ENCODE results near the gene PPIG.
"Not testable (repeated sequence)": the region's sequence is repeated elsewhere in the genome, so short reads cannot be mapped to it uniquely, and the experiment has no call there.

The PPIG gene

DNA sequence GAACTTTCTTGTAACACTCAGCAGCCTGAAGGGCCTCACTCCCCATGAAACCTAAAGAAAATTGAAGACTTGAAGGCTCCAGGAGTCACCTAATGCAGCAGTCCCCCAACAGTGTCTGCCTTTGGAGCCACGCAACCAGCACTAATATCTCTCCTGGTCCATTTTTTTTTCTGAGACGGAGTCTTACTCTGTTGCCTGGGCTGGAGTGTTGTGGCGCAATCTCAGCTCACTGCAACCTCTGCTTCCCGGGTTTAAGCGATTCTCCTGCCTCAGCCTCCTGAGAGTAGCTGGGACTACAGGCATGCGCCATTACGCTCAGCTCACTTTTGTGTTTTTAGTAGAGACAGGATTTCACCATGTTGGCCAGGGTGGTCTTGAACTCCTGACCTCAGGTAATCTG is 12.4 kb downstream of the PPIG start:
- DNase-seq = not testable (repeated sequence)

- DNase-seq = no peak
Measured at GRCh38 chr2:169598982-169599381, 14.8 kb downstream of the PPIG start.

DNA sequence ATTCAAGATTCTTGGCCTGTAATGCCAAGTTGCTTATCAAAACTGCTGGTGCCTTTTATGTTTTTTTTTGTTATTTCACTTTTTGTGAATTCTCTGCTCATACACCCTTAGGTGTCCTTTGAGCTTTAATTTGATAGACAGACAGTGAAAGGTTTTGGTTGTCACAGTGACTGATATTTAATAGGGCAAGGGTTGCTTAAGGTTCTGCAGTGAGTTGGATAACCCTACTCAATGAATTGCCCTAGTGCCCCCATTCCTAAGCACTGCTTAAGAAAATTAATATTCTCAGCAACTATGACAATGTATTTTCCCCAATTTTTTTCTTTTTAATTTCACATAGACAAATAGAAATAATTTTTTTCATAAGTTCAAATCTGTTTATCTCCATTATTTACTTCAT is 15.4 kb downstream of the PPIG start:
- DNase-seq = no peak

GRCh38 chr2:169609264-169609663 is 25.1 kb downstream of the PPIG start:
- DNase-seq = no peak

- DNase-seq = no peak
Measured at GRCh38 chr2:169613876-169614275, 29.7 kb downstream of the PPIG start.

DNA sequence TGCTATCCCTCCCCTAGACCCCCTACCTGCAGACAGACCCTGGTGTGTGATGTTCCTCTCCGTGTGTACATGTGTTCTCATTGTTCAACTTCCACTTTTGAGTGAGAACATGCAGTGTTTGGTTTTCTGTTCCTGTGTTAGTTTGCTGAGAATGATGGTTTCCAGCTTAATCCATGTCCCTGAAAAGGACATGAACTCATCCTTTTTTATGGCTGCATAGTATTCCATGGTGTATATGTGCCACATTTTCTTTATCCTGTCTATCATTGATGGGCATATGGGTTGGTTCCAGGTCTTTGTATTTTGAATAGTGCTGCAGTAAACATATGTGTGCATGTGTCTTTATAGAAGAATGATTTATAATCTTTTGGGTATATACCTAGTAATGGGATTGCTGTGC is 31.8 kb downstream of the PPIG start:
- DNase-seq = not testable (repeated sequence)

GRCh38 chr2:169619946-169620345 is 35.8 kb downstream of the PPIG start:
- DNase-seq = no peak

DNA sequence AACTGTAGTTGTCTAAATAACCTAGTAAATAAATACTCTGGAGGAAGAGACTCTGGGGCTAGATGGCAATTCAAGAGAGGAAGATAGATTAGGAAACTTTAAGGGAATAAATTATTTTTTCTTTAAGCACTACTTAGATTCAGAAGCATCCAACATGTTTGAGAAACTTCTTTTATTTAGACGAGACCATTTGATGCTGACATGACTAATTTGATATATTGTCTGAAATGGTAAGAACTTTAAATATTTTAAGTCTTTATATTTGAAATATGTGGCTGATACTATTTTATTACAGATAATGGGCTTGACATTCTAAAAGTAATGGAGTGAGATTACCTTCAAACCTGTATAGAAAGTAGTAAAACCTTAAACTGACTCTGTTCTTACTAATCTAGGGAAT is 36.4 kb downstream of the PPIG start:
- DNase-seq = no peak

DNA sequence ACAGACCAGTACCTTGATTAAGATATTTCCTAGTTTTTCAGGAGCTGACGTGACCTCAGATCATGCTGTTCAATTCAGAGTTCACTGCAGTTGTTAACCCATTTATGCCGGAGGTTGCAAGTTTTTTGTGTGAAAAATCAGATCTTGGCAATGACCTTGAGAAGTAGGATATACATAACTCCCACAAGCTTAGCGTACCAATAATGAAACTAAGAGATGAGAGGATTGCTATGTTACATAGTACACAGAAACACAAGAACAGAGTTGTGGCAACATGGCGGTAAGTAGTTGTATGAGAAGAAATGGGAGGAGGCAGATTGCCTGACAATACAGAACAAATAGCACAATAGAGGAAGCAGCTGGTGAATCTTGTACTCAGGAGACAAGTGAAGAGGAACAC is 39.1 kb downstream of the PPIG start:
- DNase-seq = no peak

DNA sequence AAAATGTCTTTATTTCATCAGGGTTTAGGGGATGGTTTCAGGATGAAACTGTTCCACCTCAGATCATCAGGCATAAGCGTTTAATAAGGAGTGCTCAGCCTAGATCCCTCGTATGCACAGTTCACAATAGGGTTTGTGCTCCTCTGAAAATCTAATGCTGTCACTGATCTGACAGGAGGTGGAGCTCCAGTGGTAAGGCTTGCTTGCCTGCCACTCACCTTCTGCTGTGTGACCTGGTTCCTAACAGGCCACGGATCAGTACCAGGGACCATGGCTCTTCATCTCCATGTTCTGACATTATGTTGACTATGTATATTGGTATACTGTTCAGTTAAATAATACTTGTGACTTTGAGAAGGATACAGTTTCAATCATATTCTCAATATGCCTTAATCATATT is 41.6 kb downstream of the PPIG start:
- DNase-seq = no peak

GRCh38 chr2:169636440-169637097 is 52.4 kb downstream of the PPIG start:
- DNase-seq = no peak

DNA sequence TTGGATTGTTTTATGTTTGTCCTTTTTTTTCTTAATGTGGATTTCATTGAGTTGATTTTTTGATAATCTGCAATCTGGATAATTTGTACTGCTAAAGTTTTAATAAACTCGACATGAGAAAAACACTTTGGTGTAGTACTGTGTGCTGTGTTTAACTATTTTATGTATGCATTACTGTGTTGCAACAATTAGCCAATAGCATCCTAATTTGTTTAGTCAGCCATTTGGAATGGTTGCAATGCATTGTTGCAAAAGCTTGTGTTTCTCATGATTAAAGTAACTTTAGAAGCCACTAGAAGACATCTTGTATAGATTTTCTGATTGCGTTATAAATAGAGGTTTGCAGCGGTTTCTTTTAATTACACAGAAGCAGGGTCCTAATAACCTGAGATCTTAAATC is 53.5 kb downstream of the PPIG start:
- DNase-seq = no peak

GRCh38 chr2:169640104-169640503 is 56.0 kb downstream of the PPIG start:
- no peak for DNase-seq

GRCh38 chr2:169641464-169641863 is 57.3 kb downstream of the PPIG start:
- no peak for DNase-seq

DNA sequence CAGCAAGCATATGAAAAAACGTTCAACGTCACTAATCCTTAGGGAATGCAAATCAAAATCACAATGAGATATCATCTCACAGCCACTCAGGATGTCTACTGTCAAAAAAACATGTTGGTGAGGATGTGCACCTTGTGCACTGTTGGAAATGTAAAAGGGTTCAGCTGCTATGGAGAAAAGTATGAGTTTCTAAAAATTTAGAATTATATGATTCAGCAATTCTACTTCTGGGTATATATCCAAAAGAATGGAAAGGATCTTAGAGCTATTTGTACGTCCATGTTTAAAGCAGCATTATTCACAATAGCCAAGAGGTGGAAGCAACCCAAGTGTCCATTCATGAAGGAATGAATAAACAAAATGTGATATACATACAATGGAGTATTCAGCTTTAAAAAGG is 60.0 kb downstream of the PPIG start:
- DNase-seq = no peak

DNA sequence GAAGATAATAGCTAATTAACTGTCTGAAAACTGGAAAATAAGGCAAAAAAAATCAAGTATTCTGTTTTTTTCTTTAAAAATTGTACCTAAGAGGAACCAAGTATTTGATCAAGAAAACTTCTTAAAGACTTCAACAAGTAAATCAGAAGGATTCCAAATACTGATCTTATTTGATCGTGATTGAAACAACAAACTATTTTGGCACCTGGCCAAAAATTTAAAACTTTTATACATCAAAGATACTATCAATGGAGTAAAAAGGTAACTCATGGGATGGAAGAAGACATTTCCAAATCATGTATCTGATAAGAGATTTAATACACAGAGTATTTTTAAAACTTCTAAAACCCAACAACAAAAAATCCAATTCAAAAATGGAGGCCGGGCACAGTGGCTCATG is 63.3 kb downstream of the PPIG start:
- no peak for DNase-seq

DNA sequence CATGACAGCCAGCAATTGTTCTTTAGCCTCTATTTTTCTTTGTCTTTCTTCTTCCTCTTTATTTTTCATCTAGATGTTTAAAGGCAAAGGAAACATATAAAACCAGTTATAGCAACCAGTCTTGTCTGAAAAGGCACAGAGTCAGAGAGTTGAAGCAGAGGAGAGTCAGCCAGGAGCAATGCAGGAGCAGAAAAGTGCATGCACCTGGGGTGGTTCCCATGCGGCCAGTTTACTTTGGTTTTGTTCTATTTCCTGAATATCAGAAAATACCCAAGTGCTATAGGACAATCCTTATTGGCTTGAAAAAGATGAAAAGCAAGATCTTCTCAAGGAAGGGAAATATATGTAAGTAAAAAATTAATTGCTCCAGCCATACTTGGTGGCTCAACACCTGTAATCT is 65.1 kb downstream of the PPIG start:
- DNase-seq = no peak

DNA sequence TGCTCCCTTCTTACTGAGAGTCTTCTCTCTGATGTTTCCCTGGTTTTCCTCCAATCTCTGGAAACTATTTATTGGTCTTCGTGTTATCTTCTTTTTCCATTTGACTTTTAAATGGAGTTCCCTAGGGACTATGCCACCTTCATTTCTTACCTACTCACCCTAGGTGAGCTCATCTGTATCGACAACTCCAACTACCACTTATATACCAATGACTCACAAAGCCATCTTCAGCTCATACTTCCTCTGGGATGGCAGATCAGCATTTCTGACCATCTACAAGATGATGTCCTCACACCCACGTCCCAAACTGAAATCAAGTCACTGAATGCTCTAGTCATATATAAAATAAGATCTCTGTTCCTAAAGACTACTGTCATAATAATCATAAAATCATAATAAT is 69.5 kb downstream of the PPIG start:
- DNase-seq = no peak

GRCh38 chr2:169656164-169656563 is 72.0 kb downstream of the PPIG start:
- no peak for DNase-seq

DNA sequence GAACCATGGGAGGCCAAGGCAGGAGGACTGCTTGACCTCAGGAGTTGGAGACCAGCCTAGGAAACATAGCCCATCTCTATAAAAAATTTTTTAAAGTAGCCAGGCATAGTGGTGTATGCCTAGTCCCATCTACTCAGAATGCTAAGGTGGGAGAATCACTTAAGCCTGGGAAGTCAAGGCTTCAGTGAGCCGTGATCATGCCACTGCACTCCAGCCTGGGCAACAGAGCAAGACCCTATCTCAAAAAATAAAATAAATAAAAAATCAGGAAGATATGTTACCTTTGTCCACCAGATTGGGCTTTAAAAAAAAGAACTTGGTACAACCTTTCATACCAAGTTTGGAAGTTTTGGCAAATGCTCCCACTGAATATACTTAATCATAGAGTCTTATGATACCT is 74.7 kb downstream of the PPIG start:
- DNase-seq = no peak

DNA sequence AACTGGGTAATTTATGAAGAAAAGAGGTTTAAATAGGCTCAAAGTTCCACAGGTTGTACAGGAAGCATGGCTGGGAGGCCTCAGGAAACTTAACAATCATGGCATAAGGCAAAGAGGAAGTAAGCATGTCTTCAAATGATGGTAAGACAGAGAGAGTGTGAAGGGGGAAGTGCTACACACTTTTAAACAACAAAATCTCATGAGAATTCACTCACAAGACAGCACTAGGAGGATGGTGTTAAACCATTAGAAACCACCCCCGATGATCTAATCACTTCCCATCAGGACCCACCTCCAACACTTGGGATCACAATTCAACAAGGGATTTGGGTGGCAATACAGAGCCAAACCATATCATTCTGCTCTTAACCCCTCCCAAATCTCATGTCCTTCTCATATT is 75.2 kb downstream of the PPIG start:
- no peak for DNase-seq

DNA sequence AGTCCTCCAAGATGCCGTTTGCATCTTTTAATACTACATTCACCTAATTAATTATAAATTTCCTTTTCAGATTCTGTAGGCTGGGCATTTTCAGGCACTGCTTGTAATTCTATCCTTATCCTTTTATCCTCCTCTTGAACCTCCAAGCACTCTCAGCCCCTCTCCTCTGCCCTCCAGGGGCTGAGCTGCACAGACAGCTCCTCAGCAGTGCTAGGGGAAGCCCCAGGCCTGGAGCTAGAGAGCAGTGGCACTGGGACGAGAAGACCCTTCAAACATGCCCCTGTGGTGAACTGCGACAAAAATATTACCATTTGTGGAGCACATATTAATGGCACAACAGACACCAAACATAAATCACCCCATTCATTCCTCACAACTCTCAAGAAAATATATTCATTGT is 77.1 kb downstream of the PPIG start:
- no peak for DNase-seq

DNA sequence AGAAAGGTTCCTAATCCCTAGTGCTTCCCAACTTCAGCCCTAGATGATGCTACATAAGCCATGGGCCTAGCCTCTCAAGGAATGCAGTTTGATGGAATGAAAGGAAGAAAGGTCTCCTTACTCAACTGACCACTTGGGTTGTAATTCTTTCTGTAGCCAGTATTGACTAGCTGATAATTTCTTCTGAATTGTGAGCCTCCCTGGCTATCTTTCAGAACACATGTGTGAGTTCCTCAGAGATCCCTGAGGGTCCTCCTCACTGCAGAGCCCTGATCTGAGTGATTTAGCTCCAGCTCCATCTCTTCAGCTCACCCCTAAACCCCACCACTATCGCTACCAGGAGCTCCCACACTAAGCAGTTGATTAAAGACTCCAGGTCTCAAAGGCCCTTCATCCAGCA is 78.6 kb downstream of the PPIG start:
- DNase-seq = no peak

DNA sequence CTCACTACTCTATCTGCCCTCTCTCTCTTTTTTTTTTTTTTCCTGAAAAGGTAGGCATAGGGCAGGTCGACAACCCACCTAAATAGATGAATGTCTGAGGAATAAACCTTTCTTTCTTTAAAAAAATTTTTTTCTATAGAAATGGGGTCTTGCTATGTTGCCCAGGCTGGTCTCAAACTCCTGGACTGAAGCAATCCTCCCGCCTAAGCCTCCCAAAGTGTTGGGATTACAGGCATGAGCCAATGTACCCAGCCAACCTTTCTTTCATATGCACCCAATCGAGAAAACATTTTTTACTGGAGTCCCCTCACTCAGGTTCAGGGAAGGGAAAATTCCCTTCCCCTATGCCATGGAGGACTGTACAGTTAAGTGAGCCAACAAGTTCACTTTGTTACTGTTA is 79.1 kb downstream of the PPIG start:
- no peak for DNase-seq

DNA sequence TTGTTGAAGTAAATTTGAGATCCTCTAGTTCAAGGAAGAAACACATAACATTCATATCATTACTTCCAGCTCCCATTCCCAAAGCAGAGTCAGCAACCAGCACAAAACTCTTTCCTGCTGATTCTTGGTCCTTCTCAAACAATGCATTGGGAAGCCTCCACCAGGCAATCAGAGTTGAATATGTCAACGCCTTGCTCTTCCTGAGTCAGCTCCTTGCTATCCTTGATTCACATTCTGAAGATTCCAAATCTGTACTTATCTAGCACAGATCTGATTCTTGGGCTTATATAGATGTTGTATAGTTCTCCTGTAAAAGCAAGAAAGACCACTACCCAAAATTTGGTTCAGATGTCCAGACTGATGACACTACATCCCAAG is 80.4 kb downstream of the PPIG start:
- no peak for DNase-seq

All from CD4-positive, alpha-beta T cell treated with Interleukin-10 for 1 hour (primary cell).